ENCODE data around the gene ANKIB1.

ANKIB1 gene

GRCh38 chr7:92330835-92331438 lies 85.2 kb downstream of the ANKIB1 start:
- Histone ChIP-seq H3K4me3 (ENCODE audit: low read length) (no peak overlapping the region), H3K9me2 (replicated peaks; ENCODE audit: control insufficient read depth, low read length) (no peaks in the 10 kb centered on the region), H3K36me3 (ENCODE audit: control insufficient read depth, low read length) (peaks cover 19% of the 10 kb centered on the region), H3K27ac (ENCODE audit: low read depth, low read length) (no peak overlapping the region), H3K4me2 (ENCODE audit: low read length) (no peak overlapping the region), H4K20me1 (ENCODE audit: control insufficient read depth, insufficient read depth, low read depth, low read length) (no peaks in the 10 kb centered on the region), H3F3A (ENCODE audit: control insufficient read depth, insufficient read depth) (no peaks in the 10 kb centered on the region), H3K27me3 (ENCODE audit: control insufficient read depth, low read length) (no peaks in the 10 kb centered on the region), H3K4me1 (ENCODE audit: control insufficient read depth, low read length) (no peaks in the 10 kb centered on the region), H3K9me3 (ENCODE audit: control insufficient read depth, insufficient read depth, low read length) (peaks cover 6% of the 10 kb centered on the region; the same call in 1 of the 2 replicates), H3K79me2 (ENCODE audit: control insufficient read depth, low read length) (no peaks in the 10 kb centered on the region)
- TF ChIP-seq EZH2phosphoT487 (IDR thresholded peaks at IDR 0.05; ENCODE audit: borderline replicate concordance, low read length) (no peak), CTCF (IDR thresholded peaks at IDR 0.05; ENCODE audit: low read depth, low read length, poor library complexity, severe bottlenecking) (no peak)

GRCh38 chr7:92331508-92331907 lies 85.7 kb downstream of the ANKIB1 start:
- Histone ChIP-seq H3F3A (ENCODE audit: control insufficient read depth, insufficient read depth) (no peaks in the 10 kb centered on the region), H3K4me1 (ENCODE audit: control insufficient read depth, low read length) (no peaks in the 10 kb centered on the region), H3K27me3 (ENCODE audit: control insufficient read depth, low read length) (no peaks in the 10 kb centered on the region), H3K9me2 (replicated peaks; ENCODE audit: control insufficient read depth, low read length) (no peaks in the 10 kb centered on the region), H3K4me3 (ENCODE audit: low read length) (no peak overlapping the region), H3K36me3 (ENCODE audit: control insufficient read depth, low read length) (peaks cover 19% of the 10 kb centered on the region), H4K20me1 (ENCODE audit: control insufficient read depth, insufficient read depth, low read depth, low read length) (no peaks in the 10 kb centered on the region), H3K27ac (ENCODE audit: low read depth, low read length) (no peak overlapping the region), H3K4me2 (ENCODE audit: low read length) (no peak overlapping the region), H3K79me2 (ENCODE audit: control insufficient read depth, low read length) (no peaks in the 10 kb centered on the region), H3K9me3 (ENCODE audit: control insufficient read depth, insufficient read depth, low read length) (peaks cover 6% of the 10 kb centered on the region; the same call in 1 of the 2 replicates)
- no peak for TF ChIP-seq CTCF (IDR thresholded peaks at IDR 0.05; ENCODE audit: low read depth, low read length, poor library complexity, severe bottlenecking)
- no peak for TF ChIP-seq EZH2phosphoT487 (IDR thresholded peaks at IDR 0.05; ENCODE audit: borderline replicate concordance, low read length)

GRCh38 chr7:92332782-92333181 lies 87.0 kb downstream of the ANKIB1 start:
- Histone ChIP-seq H3K4me1 (ENCODE audit: control insufficient read depth, low read length) (no peaks in the 10 kb centered on the region), H3K9me2 (replicated peaks; ENCODE audit: control insufficient read depth, low read length) (no peaks in the 10 kb centered on the region), H3K9me3 (ENCODE audit: control insufficient read depth, insufficient read depth, low read length) (peaks cover 6% of the 10 kb centered on the region; the same call in 1 of the 2 replicates), H4K20me1 (ENCODE audit: control insufficient read depth, insufficient read depth, low read depth, low read length) (no peaks in the 10 kb centered on the region), H3K4me3 (ENCODE audit: low read length) (no peak overlapping the region), H3K36me3 (ENCODE audit: control insufficient read depth, low read length) (peaks cover 18% of the 10 kb centered on the region), H3F3A (ENCODE audit: control insufficient read depth, insufficient read depth) (no peaks in the 10 kb centered on the region), H3K27ac (ENCODE audit: low read depth, low read length) (no peak overlapping the region), H3K4me2 (ENCODE audit: low read length) (no peak overlapping the region), H3K27me3 (ENCODE audit: control insufficient read depth, low read length) (no peaks in the 10 kb centered on the region), H3K79me2 (ENCODE audit: control insufficient read depth, low read length) (no peaks in the 10 kb centered on the region)
- TF ChIP-seq CTCF (IDR thresholded peaks at IDR 0.05; ENCODE audit: low read depth, low read length, poor library complexity, severe bottlenecking) (no peak), EZH2phosphoT487 (IDR thresholded peaks at IDR 0.05; ENCODE audit: borderline replicate concordance, low read length) (no peak)

Measured in DOHH2 (cell line).